NK-92 (cell line): ENCODE data around the gene SEBOX.

Experiments
- DNase-seq: peaks from one replicate; lab custom pipeline; 2025; ENCODE audit not compliant: unreplicated experiment; lab: John Stamatoyannopoulos, UW

Gene SEBOX

DNA sequence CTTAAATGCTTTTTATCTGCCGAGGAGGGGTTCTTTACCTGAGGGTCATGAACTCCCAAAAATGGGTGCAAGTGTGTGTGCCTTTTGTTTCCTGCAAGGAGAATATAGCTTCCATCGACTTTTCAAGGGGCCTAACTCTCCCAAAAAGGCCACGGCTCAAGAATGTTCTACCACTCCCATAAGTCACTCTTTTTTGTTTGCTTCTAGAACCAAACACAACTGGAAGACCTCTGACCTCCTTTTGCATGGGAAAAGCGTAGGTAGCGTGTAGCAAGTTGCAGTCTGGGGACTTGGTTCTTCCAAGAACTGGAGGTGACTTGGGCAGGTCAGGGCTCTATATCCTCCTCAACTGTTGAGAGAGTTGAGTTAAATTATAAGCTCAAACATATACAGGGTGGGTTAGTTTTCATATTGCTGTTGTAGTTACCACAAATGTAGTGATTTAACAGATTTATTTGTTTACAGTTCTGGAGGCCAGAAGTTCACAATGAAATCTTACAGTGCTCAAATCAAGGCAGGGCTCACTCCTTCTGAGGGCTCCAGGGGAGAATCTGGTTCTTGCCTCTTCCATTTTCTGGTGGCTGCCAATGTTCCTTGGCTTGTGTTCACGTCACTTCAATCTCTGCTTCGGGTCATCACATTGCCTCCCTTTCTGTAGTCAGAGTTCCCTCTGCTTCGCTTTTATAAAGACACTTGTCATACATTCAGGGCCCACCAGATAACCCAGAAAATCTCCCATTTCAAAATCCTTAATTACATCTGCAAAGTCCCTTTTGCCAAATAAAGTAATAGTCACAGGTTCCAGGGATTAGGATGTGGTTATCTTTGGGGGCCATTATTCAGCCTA, 44.6 kb downstream of the SEBOX start:
- DNase-seq: no peak

GRCh38 chr17:28319598-28319935, 45.4 kb downstream of the SEBOX start:
- DNase-seq: no peak

GRCh38 chr17:28318759-28319597, 46.0 kb downstream of the SEBOX start, which contains the start of gene TMEM97:
Gene TMEM97, plus strand, starts transcription at chr17:28319200. Its CDS starts 40 bp downstream, at chr17:28319240.
- peak; percentile 74 for DNase-seq

- DNase-seq: no peak
Observed at GRCh38 chr17:28317966-28318758, 46.8 kb downstream of the SEBOX start.

DNA sequence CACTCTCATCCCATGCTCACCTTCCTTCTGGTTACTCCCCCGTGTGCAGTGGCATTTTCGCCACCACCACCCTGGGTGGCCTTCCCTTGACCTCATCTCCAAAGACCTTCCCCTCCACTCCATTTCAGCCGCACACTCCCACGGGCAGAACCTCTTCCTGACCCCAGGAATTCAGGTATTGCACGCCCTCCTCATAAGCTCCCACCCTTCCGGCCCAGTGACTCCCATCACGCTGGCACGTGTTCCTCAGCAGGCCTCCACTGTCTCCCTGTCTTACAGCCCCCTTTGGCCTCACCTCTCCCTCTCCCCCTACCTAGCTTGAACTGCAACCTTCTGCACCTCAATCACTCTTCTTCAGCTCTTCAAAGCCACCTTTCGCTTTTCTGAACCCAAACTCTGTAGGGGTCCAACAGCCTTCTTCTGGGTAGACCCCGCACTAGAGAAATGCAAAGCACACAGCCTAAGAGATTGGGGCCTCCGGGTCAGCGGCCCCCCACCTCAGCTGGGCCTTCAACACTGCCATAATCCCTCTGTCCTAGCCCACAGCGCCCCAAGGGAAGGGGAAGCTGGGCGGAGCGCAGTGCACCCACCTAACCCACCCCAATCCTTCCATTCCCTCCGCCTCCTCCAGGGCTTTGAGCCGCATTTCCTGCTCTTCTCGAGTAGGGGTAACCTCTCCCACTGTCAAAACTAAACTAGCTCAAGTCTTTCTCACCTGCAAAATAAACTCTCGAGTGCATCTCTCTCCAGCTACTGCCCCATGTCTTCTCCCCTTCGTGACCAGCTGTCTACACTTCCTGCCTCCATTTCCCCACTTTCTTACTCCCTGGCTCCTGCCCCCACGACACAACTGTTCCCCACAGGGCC, 47.7 kb downstream of the SEBOX start:
- no peak for DNase-seq

DNA sequence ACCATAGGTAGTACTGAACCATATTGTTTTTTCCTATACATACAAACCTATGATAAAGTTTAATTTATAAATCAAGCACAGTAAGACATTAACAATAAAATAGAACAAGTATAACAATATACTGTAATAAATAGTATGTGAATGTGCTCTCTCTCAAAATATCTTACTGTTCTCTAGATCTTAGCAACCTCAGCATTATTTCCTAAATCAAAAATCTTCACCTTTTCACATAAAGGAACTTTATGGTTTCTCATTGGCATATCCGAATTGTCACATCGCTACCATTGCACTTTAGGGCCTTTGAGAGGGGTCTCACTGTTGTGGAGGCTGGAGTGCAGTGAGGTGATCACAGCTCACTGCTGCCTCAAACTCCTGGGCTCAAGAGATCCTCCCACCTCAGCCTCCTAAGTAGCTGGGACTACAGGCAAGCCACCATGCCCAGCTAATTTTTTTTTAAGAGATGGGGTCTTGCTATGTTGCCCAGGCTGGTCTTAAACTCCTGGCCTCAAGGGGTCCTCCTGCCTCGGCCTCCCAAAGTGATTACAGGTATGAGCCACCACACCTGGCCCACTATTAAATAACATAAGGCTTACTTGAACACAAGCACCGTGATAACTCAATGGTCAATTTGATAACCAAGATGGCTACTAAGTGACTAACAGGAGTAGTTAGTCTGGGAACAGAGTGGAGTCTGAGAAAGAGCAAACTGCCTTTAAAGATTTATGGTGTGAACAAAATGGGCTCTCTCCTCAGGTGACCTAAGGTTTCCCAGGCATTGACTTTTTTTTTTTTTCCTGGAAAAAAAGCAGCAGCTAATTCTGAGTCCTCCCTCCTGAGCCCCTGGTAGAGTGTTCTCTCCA, 48.9 kb downstream of the SEBOX start:
- no peak for DNase-seq

DNA sequence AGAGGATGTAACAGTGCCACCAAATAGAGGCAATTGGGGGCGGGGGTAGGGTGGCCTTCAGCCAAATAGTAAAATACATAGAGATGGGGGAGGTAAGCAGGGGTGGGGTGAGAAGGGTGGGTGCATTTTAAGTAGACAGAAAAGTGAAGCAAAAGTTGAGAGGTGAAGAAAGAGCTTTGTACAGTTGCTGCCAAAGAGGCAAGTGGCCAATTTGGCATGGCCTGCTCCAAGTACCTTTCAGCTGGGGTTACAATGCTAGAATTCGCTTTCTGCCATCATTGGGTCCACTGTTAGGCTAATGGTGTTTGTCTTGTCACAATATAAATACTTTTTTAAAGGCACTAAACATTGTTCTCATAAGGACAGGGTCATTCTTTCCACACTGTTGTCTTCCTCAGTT, 51.2 kb downstream of the SEBOX start:
- no peak for DNase-seq
